ENCODE measurements around the gene BCL11B. TPM values are rescaled to one million over a fixed set of nuclear protein-coding genes. Genes with fewer than 3 reads are reported as not detected.

The BCL11B gene
- total RNA-seq, 4 donors from 2014 or later, result 39.1 to 74.3 (median 51.7) TPM

- no peak overlapping the region for H3K4me3 ChIP-seq (ENCODE audit: low read depth, poor library complexity, severe bottlenecking)
- TF ChIP-seq CTCF (IDR thresholded peaks at IDR 0.05), result no peak
- WGBS, 2 donors, result 59 to 64% methylated on average over 9 of the region's 9 CpGs
- intact Hi-C loops (cut with DNase I; ENCODE audit: low total_unique reads), result no loop called here
- no peak for DNase-seq (ENCODE audit: low spot score in 2 of 2)
These were observed 63.7 kb downstream of the BCL11B start for GRCh38 chr14:99208318-99208717.

- no peak overlapping the region for H3K4me3 ChIP-seq (ENCODE audit: low read depth, poor library complexity, severe bottlenecking)
- WGBS, 2 donors, result 56 to 88% methylated on average over 3 to 4 of the region's 4 CpGs
- DNase-seq (ENCODE audit: low spot score in 2 of 2), result no peak
- TF ChIP-seq POLR2A (IDR thresholded peaks at IDR 0.05), result no peak
- TF ChIP-seq CTCF (IDR thresholded peaks at IDR 0.05), result no peak
- intact Hi-C loops (cut with DNase I; ENCODE audit: low total_unique reads), result no loop called here
These were observed 64.5 kb downstream of the BCL11B start for GRCh38 chr14:99207456-99207855.

- TF ChIP-seq CTCF (IDR thresholded peaks at IDR 0.05) (no peak), POLR2A (IDR thresholded peaks at IDR 0.05) (no peak)
- no peak overlapping the region for H3K4me3 ChIP-seq (ENCODE audit: low read depth, poor library complexity, severe bottlenecking)
- 86 to 89% methylated on average over 4 of the region's 4 CpGs for WGBS, 2 donors
- intact Hi-C loops (cut with DNase I; ENCODE audit: low total_unique reads), result no loop called here
- no peak for DNase-seq (ENCODE audit: low spot score in 2 of 2)
These were observed 65.9 kb downstream of the BCL11B start for GRCh38 chr14:99206090-99206489.

GRCh38 chr14:99205086-99205688, 66.8 kb downstream of the BCL11B start:
- no peak for TF ChIP-seq POLR2A (IDR thresholded peaks at IDR 0.05)
- no peak for TF ChIP-seq CTCF (IDR thresholded peaks at IDR 0.05)
- intact Hi-C loops (cut with DNase I; ENCODE audit: low total_unique reads), result no loop called here
- H3K4me3 ChIP-seq (ENCODE audit: low read depth, poor library complexity, severe bottlenecking), result no peak overlapping the region
- no peak for DNase-seq (ENCODE audit: low spot score in 2 of 2)
- 86 to 88% methylated on average over 17 of the region's 17 CpGs for WGBS, 2 donors

- intact Hi-C loops (cut with DNase I; ENCODE audit: low total_unique reads), result no loop called here
- no peak for TF ChIP-seq POLR2A (IDR thresholded peaks at IDR 0.05)
- no peak for TF ChIP-seq CTCF (IDR thresholded peaks at IDR 0.05)
These were observed 68.2 kb downstream of the BCL11B start for GRCh38 chr14:99203801-99204200.

GRCh38 chr14:99203080-99203479, 68.9 kb downstream of the BCL11B start:
- intact Hi-C loops (cut with DNase I; ENCODE audit: low total_unique reads), result no loop called here
- TF ChIP-seq POLR2A (IDR thresholded peaks at IDR 0.05), result no peak
- WGBS, 2 donors, result 64 to 87% methylated on average over 6 of the region's 6 CpGs
- DNase-seq (ENCODE audit: low spot score in 2 of 2), result no peak
- H3K4me3 ChIP-seq (ENCODE audit: low read depth, poor library complexity, severe bottlenecking), result no peak overlapping the region

More at GRCh38 chr14:99203801-99204200, 68.2 kb downstream of the BCL11B start:
- WGBS, 2 donors, result 88 to 92% methylated on average over 6 to 8 of the region's 8 CpGs
- no peak overlapping the region for H3K4me3 ChIP-seq (ENCODE audit: low read depth, poor library complexity, severe bottlenecking)
- no peak for DNase-seq (ENCODE audit: low spot score in 2 of 2)
